ENCODE data around the gene FGF1. TPM values are rescaled to one million over a fixed set of nuclear protein-coding genes. Genes with fewer than 3 reads are reported as not detected.

FGF1 gene
- total and polyA plus RNA-seq, 2 donors: 0.99 to 1.6 TPM

GRCh38 chr5:142719836-142720370 is 34.0 kb upstream of the FGF1 start:
- H3K27me3 ChIP-seq (ENCODE audit: control insufficient read depth in 2 of 2, insufficient read depth in 1 of 2, low read length in 1 of 2): no peaks in the 10 kb centered on the region
- peak overlapping the region in 1 of 2 donors; percentile 73 for H3K27ac ChIP-seq (ENCODE audit: low read depth in 1 of 2, low read length in 1 of 2)
- DNase-seq (ENCODE audit: low read depth in 6 of 9, low spot score in 9 of 9): no peak
- WGBS: 95% methylated on average over 8 of the region's 8 CpGs
- H3K4me3 ChIP-seq (ENCODE audit: low read length in 2 of 2): no peak overlapping the region
- no peaks in the 10 kb centered on the region for H3K36me3 ChIP-seq (ENCODE audit: control insufficient read depth in 2 of 2, insufficient read depth in 2 of 2, low read length in 1 of 2)
- no peaks in the 10 kb centered on the region for H3K9me3 ChIP-seq (ENCODE audit: control insufficient read depth in 2 of 2, insufficient read depth in 1 of 2, low read length in 1 of 2)
- H3K4me1 ChIP-seq (ENCODE audit: control insufficient read depth in 2 of 2, insufficient read depth in 2 of 2, low read length in 2 of 2): peaks cover 0 to 11% of the 10 kb centered on the region in 2 donors

GRCh38 chr5:142717582-142718215 is 31.8 kb upstream of the FGF1 start:
- Histone ChIP-seq H3K9me3 (ENCODE audit: control insufficient read depth in 2 of 2, insufficient read depth in 1 of 2, low read length in 1 of 2) (no peaks in the 10 kb centered on the region), H3K4me1 (ENCODE audit: control insufficient read depth in 2 of 2, insufficient read depth in 2 of 2, low read length in 2 of 2) (peaks cover 0 to 18% of the 10 kb centered on the region in 2 donors), H3K4me3 (ENCODE audit: low read length in 2 of 2) (no peak overlapping the region), H3K27me3 (ENCODE audit: control insufficient read depth in 2 of 2, insufficient read depth in 1 of 2, low read length in 1 of 2) (no peaks in the 10 kb centered on the region), H3K27ac (ENCODE audit: low read depth in 1 of 2, low read length in 1 of 2) (no peak overlapping the region), H3K36me3 (ENCODE audit: control insufficient read depth in 2 of 2, insufficient read depth in 2 of 2, low read length in 1 of 2) (no peaks in the 10 kb centered on the region)
- 78% methylated on average over 11 of the region's 11 CpGs for WGBS
- DNase-seq (ENCODE audit: low read depth in 6 of 9, low spot score in 9 of 9): peak in 2 of 9 donors; percentile 24 to 47

GRCh38 chr5:142716963-142717362 is 31.1 kb upstream of the FGF1 start:
- 14% methylated on average over 6 of the region's 6 CpGs for WGBS

GRCh38 chr5:142715291-142715690 is 29.4 kb upstream of the FGF1 start:
- 94% methylated on average over 3 of the region's 3 CpGs for WGBS
- no peaks in the 10 kb centered on the region for H3K36me3 ChIP-seq (ENCODE audit: control insufficient read depth in 2 of 2, insufficient read depth in 2 of 2, low read length in 1 of 2)
- DNase-seq (ENCODE audit: low read depth in 6 of 9, low spot score in 9 of 9): no peak
- no peak overlapping the region for H3K27ac ChIP-seq (ENCODE audit: low read depth in 1 of 2, low read length in 1 of 2)
- no peak overlapping the region for H3K4me3 ChIP-seq (ENCODE audit: low read length in 2 of 2)
- H3K4me1 ChIP-seq (ENCODE audit: control insufficient read depth in 2 of 2, insufficient read depth in 2 of 2, low read length in 2 of 2): peaks cover 0 to 14% of the 10 kb centered on the region in 2 donors
- H3K27me3 ChIP-seq (ENCODE audit: control insufficient read depth in 2 of 2, insufficient read depth in 1 of 2, low read length in 1 of 2): no peaks in the 10 kb centered on the region
- peaks cover 0 to 7% of the 10 kb centered on the region in 2 donors for H3K9me3 ChIP-seq (ENCODE audit: control insufficient read depth in 2 of 2, insufficient read depth in 1 of 2, low read length in 1 of 2)

More at GRCh38 chr5:142716963-142717362, 31.1 kb upstream of the FGF1 start:
- H3K27me3 ChIP-seq (ENCODE audit: control insufficient read depth in 2 of 2, insufficient read depth in 1 of 2, low read length in 1 of 2): no peaks in the 10 kb centered on the region
- DNase-seq (ENCODE audit: low read depth in 6 of 9, low spot score in 9 of 9): peak in 7 of 9 donors; percentile 29 to 71 (median 38)
- peaks cover 0 to 20% of the 10 kb centered on the region in 2 donors for H3K4me1 ChIP-seq (ENCODE audit: control insufficient read depth in 2 of 2, insufficient read depth in 2 of 2, low read length in 2 of 2)
- no peaks in the 10 kb centered on the region for H3K36me3 ChIP-seq (ENCODE audit: control insufficient read depth in 2 of 2, insufficient read depth in 2 of 2, low read length in 1 of 2)
- no peak overlapping the region for H3K4me3 ChIP-seq (ENCODE audit: low read length in 2 of 2)
- H3K9me3 ChIP-seq (ENCODE audit: control insufficient read depth in 2 of 2, insufficient read depth in 1 of 2, low read length in 1 of 2): no peaks in the 10 kb centered on the region
- H3K27ac ChIP-seq (ENCODE audit: low read depth in 1 of 2, low read length in 1 of 2): no peak overlapping the region

- WGBS: 2% methylated on average over 29 of the region's 29 CpGs
Observed at GRCh38 chr5:142713121-142713706, 27.3 kb upstream of the FGF1 start.

GRCh38 chr5:142703153-142703552 is 17.3 kb upstream of the FGF1 start:
- H3K4me1 ChIP-seq (ENCODE audit: control insufficient read depth in 2 of 2, insufficient read depth in 2 of 2, low read length in 2 of 2): peaks cover 0 to 5% of the 10 kb centered on the region in 2 donors
- 92% methylated on average over 3 of the region's 3 CpGs for WGBS
- no peak overlapping the region for H3K27ac ChIP-seq (ENCODE audit: low read depth in 1 of 2, low read length in 1 of 2)
- DNase-seq (ENCODE audit: low read depth in 6 of 9, low spot score in 9 of 9): no peak
- no peaks in the 10 kb centered on the region for H3K36me3 ChIP-seq (ENCODE audit: control insufficient read depth in 2 of 2, insufficient read depth in 2 of 2, low read length in 1 of 2)
- no peaks in the 10 kb centered on the region for H3K27me3 ChIP-seq (ENCODE audit: control insufficient read depth in 2 of 2, insufficient read depth in 1 of 2, low read length in 1 of 2)
- H3K4me3 ChIP-seq (ENCODE audit: low read length in 2 of 2): no peak overlapping the region
- no peaks in the 10 kb centered on the region for H3K9me3 ChIP-seq (ENCODE audit: control insufficient read depth in 2 of 2, insufficient read depth in 1 of 2, low read length in 1 of 2)

More at GRCh38 chr5:142713121-142713706, 27.3 kb upstream of the FGF1 start:
- H3K27me3 ChIP-seq (ENCODE audit: control insufficient read depth in 2 of 2, insufficient read depth in 1 of 2, low read length in 1 of 2): no peaks in the 10 kb centered on the region
- peaks cover 0 to 9% of the 10 kb centered on the region in 2 donors for H3K4me1 ChIP-seq (ENCODE audit: control insufficient read depth in 2 of 2, insufficient read depth in 2 of 2, low read length in 2 of 2)
- H3K36me3 ChIP-seq (ENCODE audit: control insufficient read depth in 2 of 2, insufficient read depth in 2 of 2, low read length in 1 of 2): no peaks in the 10 kb centered on the region
- peaks cover 0 to 7% of the 10 kb centered on the region in 2 donors for H3K9me3 ChIP-seq (ENCODE audit: control insufficient read depth in 2 of 2, insufficient read depth in 1 of 2, low read length in 1 of 2)
- peak overlapping the region; percentile 50 to 52 for H3K4me3 ChIP-seq (ENCODE audit: low read length in 2 of 2)
- DNase-seq (ENCODE audit: low read depth in 6 of 9, low spot score in 9 of 9): peak; percentile 77 to 94 (median 86)
- H3K27ac ChIP-seq (ENCODE audit: low read depth in 1 of 2, low read length in 1 of 2): peak overlapping the region in 1 of 2 donors; percentile 32

- Histone ChIP-seq H3K36me3 (ENCODE audit: control insufficient read depth in 2 of 2, insufficient read depth in 2 of 2, low read length in 1 of 2) (no peaks in the 10 kb centered on the region), H3K4me3 (ENCODE audit: low read length in 2 of 2) (no peak overlapping the region), H3K27ac (ENCODE audit: low read depth in 1 of 2, low read length in 1 of 2) (no peak overlapping the region), H3K4me1 (ENCODE audit: control insufficient read depth in 2 of 2, insufficient read depth in 2 of 2, low read length in 2 of 2) (peaks cover 0 to 5% of the 10 kb centered on the region in 2 donors), H3K27me3 (ENCODE audit: control insufficient read depth in 2 of 2, insufficient read depth in 1 of 2, low read length in 1 of 2) (no peaks in the 10 kb centered on the region), H3K9me3 (ENCODE audit: control insufficient read depth in 2 of 2, insufficient read depth in 1 of 2, low read length in 1 of 2) (no peaks in the 10 kb centered on the region)
- no peak for DNase-seq (ENCODE audit: low read depth in 6 of 9, low spot score in 9 of 9)
- WGBS: 95% methylated on average over 3 of the region's 3 CpGs
Observed at GRCh38 chr5:142701673-142702311, 15.9 kb upstream of the FGF1 start.

GRCh38 chr5:142700566-142700965 is 14.7 kb upstream of the FGF1 start:
- no peaks in the 10 kb centered on the region for H3K36me3 ChIP-seq (ENCODE audit: control insufficient read depth in 2 of 2, insufficient read depth in 2 of 2, low read length in 1 of 2)
- no peaks in the 10 kb centered on the region for H3K9me3 ChIP-seq (ENCODE audit: control insufficient read depth in 2 of 2, insufficient read depth in 1 of 2, low read length in 1 of 2)
- H3K27ac ChIP-seq (ENCODE audit: low read depth in 1 of 2, low read length in 1 of 2): no peak overlapping the region
- WGBS: 97% methylated on average over 7 of the region's 7 CpGs
- no peak for DNase-seq (ENCODE audit: low read depth in 6 of 9, low spot score in 9 of 9)
- peaks cover 0 to 5% of the 10 kb centered on the region in 2 donors for H3K4me1 ChIP-seq (ENCODE audit: control insufficient read depth in 2 of 2, insufficient read depth in 2 of 2, low read length in 2 of 2)
- no peaks in the 10 kb centered on the region for H3K27me3 ChIP-seq (ENCODE audit: control insufficient read depth in 2 of 2, insufficient read depth in 1 of 2, low read length in 1 of 2)
- H3K4me3 ChIP-seq (ENCODE audit: low read length in 2 of 2): no peak overlapping the region

GRCh38 chr5:142699184-142699720 is 13.4 kb upstream of the FGF1 start:
- peak; percentile 45 to 83 (median 63) for DNase-seq (ENCODE audit: low read depth in 6 of 9, low spot score in 9 of 9)
- H3K27me3 ChIP-seq (ENCODE audit: control insufficient read depth in 2 of 2, insufficient read depth in 1 of 2, low read length in 1 of 2): no peaks in the 10 kb centered on the region
- no peak overlapping the region for H3K27ac ChIP-seq (ENCODE audit: low read depth in 1 of 2, low read length in 1 of 2)
- WGBS: 31% methylated on average over 3 of the region's 3 CpGs
- no peaks in the 10 kb centered on the region for H3K9me3 ChIP-seq (ENCODE audit: control insufficient read depth in 2 of 2, insufficient read depth in 1 of 2, low read length in 1 of 2)
- no peaks in the 10 kb centered on the region for H3K36me3 ChIP-seq (ENCODE audit: control insufficient read depth in 2 of 2, insufficient read depth in 2 of 2, low read length in 1 of 2)
- H3K4me1 ChIP-seq (ENCODE audit: control insufficient read depth in 2 of 2, insufficient read depth in 2 of 2, low read length in 2 of 2): peaks cover 0 to 5% of the 10 kb centered on the region in 2 donors
- no peak overlapping the region for H3K4me3 ChIP-seq (ENCODE audit: low read length in 2 of 2)
